HG03280 (cell line): ENCODE data around the gene PTPRM.

Experiments
- ATAC-seq: cut with Tn5 transposase; IDR thresholded peaks from one replicate; pipeline ENCODE4 v1.9.1; 2021; ENCODE audit warnings: mild to moderate bottlenecking, moderate library complexity; ENCODE audit not compliant: unreplicated experiment

The PTPRM gene

DNA sequence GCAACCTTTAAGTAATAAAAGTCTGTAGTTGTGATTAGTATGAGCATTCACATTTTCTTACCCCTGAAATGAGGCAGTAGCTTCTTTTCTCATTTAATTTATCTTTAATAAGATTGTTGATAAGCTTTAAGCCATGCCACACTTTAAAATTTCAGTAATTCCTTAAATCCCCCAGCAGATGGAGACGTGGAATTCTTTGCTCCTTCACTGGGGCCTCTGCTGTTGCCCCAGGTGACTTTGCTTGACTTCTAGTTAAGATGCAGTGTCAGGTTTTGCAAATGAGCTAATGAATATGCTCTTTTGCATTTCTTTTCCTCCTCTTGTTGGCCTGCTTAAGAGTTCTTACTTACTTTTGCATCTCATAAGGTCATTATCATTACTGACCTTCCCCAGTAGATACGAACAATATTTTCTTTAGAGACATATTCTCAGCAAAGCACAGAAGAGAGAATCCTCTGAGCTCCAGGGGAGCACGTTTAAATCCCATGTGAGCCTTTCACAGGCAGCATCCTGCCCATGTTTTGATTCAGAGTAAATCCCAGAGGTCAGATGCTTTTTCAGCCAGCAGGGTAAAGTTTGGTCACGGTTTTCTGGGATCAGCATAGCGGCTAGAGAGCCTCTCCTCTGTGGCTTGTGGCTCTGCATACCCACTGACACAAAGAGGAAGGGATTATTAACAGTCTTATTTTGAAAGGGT is 222.9 kb downstream of the PTPRM start:
- no peak for ATAC-seq

DNA sequence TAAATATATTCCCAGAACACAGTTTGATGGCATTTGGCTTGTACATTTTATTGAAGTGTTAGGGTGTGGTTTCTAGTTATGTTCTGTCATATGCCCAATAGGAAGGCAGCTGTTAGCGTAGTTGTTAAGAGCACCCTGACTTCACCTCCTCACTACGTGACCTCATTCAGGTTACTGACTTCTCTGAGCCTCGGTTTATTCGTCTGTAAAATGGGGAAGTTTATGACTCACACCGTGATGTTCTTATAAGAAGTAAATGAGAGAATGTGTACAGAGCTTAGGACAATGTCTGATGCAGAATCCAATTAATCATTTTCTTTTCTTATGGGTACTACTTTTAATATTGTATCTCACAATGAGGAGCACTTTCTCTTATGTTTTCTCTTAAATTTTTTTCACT is 226.0 kb downstream of the PTPRM start:
- no peak for ATAC-seq

DNA sequence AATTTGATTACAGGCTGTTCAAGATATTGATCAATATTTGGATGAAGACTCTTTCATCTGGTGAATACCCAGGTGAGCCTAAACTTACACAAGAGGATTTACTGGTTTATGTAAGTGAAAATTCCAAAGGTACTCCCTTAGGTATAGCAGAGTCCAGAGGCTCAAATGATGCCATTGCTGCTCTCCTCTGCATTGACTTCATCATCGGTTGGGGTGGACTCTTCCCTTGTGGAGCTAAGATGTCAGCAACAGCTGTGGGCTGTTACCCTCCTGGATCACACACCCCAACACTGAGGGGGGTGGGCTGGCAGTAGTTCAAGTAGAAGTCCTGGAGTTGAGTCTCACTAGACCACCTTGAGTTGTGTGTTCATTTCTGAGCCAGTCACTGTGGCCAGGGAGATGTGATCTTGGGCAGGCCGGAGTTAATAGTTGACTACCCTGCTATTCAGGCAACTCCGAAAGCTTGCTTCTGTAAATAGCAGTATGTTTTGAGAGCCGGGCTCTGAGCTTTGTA is 236.9 kb downstream of the PTPRM start:
- ATAC-seq: no peak

DNA sequence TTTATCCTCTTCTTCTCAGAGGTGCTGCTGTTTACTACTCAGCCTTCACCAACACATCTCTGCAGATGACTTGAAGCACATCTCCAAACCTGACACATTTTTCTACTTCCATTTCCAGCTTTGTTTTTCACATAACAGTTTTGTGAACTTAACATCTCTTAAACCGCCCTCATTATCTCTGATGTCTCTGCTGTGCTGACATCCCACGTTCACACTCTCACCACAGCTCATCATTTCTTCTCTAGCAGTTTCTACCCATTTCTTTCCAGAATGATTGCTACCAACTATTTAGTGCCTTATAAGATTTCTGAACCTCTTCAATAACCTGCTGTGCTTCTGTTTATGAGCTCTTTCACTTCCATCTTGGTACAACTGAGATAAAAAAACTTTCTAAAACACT is 238.0 kb downstream of the PTPRM start:
- no peak for ATAC-seq

DNA sequence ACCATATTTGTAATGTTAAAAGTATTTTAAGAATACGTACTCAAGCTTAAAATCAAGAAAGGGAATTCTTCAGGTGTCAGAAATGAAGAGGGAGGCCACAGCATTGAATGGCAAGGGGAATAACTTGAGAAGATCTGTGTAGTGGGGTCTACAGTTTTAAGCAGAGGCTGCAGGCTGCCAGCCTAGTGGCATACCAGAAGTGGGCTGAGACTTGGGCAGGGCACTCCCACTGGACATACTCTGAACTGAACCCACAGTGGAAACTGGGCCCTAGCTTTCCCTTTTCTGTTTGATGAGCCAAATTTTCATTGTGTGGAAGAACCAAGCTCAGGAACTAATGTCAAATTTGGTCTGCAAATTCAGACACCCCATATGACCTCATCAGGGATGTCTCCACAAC is 238.8 kb downstream of the PTPRM start:
- ATAC-seq: no peak

DNA sequence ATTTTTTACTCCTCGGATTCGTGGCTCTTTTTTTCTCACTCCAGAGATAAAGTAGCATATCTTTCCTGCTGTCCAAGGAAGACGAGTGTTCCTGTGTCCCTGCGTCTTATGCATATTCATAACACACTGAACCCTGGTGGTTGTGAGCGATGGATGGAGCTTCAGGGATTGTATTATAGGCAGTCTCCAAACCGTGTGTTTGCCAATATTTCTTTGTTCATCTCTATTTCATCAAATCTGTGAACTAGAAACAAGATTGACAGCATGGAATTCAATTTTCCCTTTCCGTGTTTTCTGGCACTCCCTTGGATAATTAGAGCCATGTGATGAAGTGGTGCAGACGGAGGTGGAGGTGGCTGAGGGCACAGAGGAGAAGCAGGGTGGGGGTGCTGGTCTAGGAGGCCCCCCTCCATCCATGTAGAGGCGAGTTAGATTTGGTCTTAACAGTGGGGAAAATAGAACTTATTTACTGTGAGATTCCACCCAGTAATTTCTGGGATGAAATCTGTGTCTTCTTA is 240.9 kb downstream of the PTPRM start:
- ATAC-seq: no peak

DNA sequence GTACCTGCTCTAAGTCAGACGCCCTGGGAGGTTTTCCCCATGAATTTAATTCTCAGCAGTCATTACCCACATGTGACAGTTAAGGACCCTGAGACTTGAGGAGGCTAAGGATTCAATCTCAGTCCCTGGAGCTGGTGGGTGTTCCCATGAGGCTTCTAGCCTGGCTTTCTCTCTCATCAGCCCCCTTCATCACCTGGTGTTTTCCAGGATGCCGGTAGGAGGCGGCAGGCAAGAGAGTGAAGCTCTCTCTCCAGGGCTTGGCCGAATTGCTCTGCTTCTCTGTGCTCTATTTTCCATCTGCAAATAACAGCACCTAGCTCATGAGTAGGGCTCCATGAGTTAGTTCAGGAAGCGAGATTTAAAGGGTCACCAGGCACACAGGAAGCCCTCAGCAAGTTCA is 241.9 kb downstream of the PTPRM start:
- ATAC-seq: no peak

DNA sequence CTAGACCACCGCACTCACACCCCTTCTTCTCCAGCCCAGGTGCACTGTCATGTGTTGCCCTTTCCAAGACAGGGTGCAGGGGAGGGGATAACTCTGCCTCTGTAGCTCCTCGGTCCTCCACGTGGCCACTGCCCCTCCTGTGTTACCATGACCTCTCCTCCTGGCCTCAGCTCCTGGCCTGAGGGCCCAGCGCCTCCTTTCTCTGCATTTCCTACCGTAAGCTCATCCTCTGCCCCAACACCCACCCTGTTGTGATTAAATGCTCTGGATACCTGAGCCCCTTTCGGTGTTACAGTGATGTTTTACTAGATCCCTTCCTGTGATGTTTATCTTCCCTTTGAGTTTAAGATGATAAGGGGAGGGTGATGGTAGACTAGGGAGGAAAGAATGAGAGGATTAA is 242.3 kb downstream of the PTPRM start:
- no peak for ATAC-seq

DNA sequence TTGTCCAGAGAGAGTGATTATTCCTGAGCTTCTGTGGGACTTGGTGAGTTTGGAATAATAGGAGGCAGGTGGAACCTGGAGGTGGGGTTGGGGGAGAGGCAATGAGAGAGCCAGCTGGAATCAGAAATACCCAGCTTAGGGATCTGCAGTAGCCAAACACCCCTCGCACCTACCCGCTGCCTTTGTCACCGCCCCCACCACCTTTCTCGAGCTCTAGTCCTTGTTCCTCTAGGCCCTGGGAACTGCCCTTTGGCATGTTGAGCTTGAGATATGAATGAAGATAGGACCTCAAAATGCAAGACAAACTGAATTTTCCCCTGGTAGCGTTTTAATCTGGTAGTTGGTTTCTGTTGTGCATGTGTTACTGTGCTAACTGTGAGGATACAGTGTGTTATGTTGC is 242.9 kb downstream of the PTPRM start:
- ATAC-seq: no peak

DNA sequence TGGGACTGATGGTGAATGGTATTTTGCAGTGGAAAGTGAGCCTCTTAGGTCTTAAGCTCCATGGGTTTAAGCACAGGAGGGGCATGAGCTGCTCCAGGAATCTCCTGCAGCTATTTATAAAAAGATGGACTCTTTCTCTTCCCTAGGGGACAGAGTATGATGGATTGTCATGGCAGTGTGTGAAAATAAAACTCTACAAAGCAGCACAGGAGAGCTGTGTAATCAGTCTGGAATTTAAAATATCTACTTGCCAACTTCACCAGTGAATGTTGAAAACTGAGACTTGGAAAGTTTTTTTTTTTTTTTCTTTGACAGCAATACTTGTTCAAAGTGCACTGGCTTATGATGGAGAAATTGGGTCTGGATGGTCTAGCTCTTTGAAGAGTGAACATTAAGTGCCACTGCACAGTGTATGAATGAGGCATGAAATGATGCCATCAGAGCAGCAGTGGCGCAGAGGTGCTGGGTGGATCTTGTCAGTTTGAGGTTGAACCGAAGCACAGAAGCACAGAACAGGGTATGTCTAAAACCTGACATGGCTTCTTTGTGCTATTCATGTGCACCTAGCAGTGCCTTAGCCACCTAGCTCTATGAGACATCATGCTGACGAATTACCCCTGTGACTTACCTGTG is 245.4 kb downstream of the PTPRM start:
- no peak for ATAC-seq

DNA sequence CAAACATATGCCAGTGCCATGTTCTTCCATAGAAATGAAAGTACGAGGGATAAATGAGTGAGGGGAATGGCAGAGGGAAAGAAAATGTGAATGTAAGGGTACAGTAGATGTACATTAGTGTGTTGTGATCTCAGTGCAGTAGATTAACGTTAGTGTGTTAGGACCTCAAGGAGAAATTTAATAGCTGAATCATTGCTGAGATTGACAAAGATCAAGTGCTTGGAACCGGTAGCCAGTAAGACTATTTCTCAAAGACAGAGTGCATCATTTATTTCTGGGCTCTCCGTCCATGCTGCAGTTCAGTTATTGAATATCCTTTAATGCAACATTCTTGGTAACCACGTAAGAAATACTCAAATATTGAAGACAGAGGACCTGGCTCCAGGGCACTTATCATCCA is 246.0 kb downstream of the PTPRM start:
- no peak for ATAC-seq

DNA sequence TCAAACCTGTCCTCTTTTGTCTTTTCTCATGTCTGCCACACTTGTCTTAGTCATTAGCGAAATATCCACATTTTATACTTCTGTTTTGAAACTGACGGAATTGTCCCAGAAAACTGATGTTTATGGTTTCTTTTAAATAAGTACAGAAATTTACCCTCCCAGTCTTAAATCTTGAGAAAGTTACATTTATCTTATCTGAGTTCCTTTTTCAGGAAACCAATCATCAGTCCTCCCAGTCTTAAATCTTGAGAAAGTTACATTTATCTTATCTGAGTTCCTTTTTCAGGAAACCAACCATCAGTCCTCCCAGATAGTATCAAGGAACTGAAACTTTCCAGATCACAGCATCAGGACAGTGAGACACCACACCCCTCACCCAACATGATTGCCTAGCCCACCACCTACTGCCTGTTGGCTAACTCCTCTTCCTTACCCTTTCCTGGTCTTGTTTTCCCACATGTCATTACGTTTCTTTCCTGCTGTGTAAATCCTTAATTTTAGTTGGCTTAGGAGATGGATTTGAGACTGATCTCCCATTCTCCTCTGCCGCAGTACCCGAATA is 247.7 kb downstream of the PTPRM start:
- ATAC-seq: no peak

DNA sequence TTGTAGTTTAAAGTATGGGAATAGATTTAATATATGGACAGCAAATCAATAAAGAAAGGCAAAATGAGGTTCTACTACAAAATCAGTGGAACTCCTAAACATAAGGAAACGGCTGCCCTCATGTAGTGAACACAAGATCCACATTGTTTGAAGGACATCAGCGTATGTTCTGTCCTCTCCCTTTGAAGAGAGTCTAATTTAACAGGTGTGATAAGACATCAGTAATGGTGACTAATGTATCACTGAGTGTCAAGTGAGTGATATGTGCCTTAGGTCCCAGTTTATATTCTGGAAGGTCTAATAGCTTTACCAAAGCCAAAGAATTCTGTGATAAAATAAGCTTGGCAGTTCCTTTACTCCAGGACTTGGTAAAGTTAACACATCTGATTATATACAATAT is 248.7 kb downstream of the PTPRM start:
- no peak for ATAC-seq

DNA sequence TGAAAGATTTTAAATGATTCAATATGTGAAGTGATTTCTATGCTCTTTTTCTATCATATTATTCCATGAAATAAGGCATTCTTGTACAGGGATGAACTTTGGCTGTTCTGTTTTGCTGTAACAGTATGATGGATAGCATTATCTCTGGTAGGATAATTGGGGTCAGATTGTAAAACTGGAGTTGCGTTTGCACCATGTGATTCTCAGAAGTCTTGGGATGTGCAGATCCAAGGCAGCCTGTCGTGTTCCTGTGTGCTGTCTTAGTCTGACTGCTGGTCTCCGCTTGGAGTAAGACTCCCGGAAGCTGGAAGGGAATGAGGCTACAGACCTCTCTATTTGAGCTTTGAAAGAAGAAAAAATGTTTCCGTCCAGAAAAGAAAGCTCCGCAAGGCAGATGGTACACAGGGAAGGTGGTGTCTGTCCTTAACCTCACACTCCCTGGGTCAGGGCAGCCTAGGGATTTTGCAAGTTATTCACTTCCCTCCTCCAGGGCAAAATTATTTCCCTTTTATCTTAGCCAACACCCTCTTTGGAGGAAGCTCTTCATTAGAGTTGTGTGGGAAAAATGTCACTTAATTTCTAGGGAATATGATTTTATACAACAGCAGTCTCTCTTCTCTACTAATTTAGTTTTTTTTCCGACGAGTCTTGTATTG is 250.6 kb downstream of the PTPRM start:
- ATAC-seq: no peak

DNA sequence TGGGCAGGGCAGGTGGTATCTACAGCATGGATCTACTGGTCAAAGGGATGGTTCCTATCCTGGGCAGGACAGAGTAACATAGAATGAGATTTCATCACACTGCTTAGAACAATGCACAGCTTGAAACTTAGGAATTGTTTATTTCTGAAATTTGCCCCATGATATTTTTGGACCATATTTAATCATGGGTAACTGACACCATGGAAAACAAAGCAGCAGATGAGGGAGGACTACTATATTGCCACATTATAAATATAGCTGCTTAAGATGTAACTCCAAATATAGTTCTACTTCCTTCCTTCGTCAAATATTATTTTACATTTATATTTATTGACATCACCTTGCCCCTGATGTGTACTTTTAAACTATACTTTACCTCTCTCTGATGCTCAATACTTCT is 254.7 kb downstream of the PTPRM start:
- ATAC-seq: no peak

DNA sequence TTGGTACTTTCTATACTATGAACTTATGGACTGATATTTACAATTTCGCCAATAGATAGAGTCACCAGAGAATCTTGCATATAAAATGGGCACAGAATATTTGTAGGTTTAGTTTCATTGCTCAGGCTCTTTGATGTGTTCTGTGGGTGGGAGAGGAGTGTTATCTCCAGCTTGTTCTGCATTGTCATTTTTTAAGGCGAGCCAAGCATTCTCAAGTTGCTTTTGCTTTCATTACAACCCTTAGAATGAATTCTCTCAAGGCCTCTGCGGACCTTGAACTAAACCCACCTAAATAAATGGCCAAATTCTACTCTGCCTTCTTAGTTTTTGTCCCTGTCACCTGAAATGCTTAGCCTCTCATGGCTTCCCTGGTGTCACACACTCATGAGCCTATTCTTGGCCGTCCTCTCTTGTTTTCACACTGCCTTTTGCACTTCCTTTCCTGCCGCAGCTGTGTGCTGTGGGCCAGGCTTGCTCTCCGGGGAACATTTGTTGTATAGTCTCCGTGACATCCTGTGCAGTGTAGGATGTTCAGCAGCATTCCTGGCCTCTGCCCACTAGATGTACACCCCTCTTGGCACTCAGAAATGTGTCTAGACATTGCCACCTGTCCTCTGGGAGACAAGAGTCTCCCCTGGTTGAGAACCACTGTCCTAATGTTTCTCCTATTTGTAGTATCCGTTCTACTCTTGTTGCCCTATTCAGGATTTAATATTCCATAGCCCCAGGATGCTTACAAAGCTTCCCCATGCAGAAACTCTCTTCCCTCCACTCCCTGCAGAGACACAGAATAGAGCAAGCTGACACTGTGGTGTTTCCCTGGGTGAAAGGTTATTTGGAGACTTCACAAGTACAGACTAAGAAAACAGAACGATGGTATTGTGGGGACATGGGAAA is 255.6 kb downstream of the PTPRM start:
- no peak for ATAC-seq

DNA sequence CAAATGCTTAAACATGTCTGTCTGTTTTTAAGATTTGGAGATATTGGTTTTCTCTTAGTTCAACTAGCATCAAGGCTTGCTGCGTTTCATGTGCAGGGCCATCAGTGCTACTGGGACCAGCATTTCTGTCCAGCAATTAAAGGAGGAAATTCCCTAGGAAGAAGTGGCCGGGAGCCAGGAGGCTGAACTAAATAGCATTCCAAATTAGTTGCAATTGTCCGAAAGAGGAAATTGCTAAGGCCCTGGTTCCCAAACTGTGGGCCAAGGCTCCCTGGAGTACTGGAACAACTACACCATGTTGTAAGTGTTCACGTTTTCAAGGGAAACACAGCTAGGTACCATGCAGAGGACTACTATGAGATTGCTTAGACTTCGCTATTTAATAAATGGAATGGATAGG is 257.9 kb downstream of the PTPRM start:
- ATAC-seq: no peak

DNA sequence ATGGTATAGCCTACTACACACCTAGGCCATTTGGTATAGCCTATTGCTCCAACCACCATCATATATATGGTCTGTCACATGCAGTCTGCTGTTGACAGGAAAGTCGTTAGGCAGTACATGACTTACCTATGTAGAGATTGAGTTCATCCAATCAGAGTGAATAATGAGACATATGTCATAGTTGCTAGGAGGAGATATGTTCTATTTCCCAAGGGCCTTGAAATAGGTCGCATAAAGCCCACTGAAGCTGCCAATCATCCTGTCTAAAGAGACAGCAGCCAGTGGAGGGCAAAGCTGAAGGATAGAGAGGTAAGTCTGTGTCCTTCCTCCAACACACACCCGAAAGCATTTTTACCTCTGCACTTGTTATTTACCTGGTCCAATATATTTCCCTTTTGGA is 263.4 kb downstream of the PTPRM start:
- ATAC-seq: no peak

DNA sequence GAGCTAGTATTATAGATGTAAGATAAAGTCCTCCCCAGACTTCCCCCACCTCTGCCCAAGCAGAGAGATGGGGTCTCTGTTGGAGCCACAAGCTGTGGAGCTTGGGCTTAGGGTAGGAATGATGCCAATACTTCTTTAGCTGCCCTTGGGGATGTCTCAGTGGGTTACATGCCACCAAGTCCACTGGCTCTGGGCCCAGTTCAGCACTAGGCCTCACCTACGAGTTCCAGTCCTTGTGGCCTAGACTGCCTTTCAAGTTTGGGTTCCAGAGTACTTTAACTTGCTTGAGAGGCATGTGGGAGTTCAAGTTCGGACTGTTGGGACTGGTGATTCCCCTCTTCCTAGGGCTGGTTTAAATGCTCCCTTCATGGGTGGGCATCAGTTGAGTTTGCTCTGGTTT is 272.4 kb downstream of the PTPRM start:
- ATAC-seq: no peak

DNA sequence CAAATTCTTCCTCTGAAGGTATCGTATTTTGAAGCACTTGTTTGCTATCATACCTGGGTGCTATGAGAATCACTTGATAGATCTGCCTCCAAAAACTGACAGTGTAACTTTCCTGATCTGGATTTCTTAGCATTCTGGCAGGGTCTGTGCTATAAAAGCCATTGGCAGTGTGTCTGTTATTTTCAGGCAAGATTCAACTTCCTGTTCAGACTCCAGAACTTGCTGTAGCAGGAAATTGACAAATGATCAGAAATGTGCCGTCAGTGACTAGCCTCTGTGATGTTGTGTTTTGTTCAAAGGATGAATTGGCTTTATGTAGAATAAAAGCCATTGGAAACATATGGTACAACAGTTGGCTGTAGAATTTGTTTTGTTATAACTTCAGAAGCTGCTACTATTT is 273.3 kb downstream of the PTPRM start:
- ATAC-seq: no peak

DNA sequence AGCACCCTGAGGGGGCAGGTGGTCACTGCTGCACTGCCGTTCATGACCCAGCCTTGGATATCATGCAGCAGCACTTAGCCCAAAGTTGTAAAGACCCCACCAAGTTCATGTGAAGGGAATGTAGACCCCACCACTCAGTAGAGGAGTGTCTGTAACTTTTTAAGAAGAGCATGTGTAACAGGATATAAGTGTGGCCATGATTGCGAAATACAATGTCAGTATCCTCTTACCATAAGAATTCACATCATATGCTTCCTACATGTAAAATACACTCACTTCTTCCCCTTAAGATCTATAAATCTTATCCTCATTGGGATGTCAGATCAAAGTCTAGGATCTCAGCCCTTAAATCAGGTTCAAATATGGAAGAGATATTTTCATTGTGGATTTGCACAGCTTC is 276.9 kb downstream of the PTPRM start:
- no peak for ATAC-seq
